Dermis blood vessel endothelial cell (primary cell): ENCODE measurements around the gene OSBP. TPM values are rescaled to one million over a fixed set of nuclear protein-coding genes. Genes with fewer than 3 reads are reported as not detected.
A peak's percentile ranks its signal among the peaks of the same experiment; 100 is the strongest.

Experiments used
- DNase-seq: peaks from one replicate; pipeline ENCODE4 v3.0.0; 2010
- total RNA-seq: library from RNA; depleted of rRNA; stranded (reverse); fragments of >200 nt; gene quantifications from 2 replicates; pipeline ENCODE4 v1.2.3, GENCODE V29; 2014

Gene OSBP
- total RNA-seq, 1 donor from 2014 or later, result 41.5 TPM

GRCh38 chr11:59601788-59602187 lies 13.8 kb downstream of the OSBP start:
- no peak for DNase-seq

GRCh38 chr11:59600636-59601035 lies 14.9 kb downstream of the OSBP start:
- no peak for DNase-seq

GRCh38 chr11:59600234-59600633 lies 15.3 kb downstream of the OSBP start:
- no peak for DNase-seq

GRCh38 chr11:59598961-59599360 lies 16.6 kb downstream of the OSBP start:
- no peak for DNase-seq

GRCh38 chr11:59584294-59584693 lies 31.3 kb downstream of the OSBP start:
- DNase-seq, result no peak

- DNase-seq, result no peak
Measured at GRCh38 chr11:59582006-59582405, 33.6 kb downstream of the OSBP start.

- no peak for DNase-seq
Measured at GRCh38 chr11:59578369-59578768, 37.2 kb downstream of the OSBP start.

- DNase-seq, result no peak
Measured at GRCh38 chr11:59575505-59575904, 40.1 kb downstream of the OSBP start.

GRCh38 chr11:59574932-59575502 lies 40.6 kb downstream of the OSBP start:
- DNase-seq, result no peak

GRCh38 chr11:59574467-59574866 lies 41.1 kb downstream of the OSBP start:
- no peak for DNase-seq

- no peak for DNase-seq
Measured at GRCh38 chr11:59573216-59573615, 42.4 kb downstream of the OSBP start.

- DNase-seq, result no peak
Measured at GRCh38 chr11:59572091-59572490, 43.5 kb downstream of the OSBP start.

- DNase-seq, result no peak
Measured at GRCh38 chr11:59562292-59562691, 53.3 kb downstream of the OSBP start.

GRCh38 chr11:59560702-59561473 lies 54.7 kb downstream of the OSBP start:
- DNase-seq, result peak; percentile 91

GRCh38 chr11:59560290-59560701 lies 55.3 kb downstream of the OSBP start:
- peak; percentile 86 for DNase-seq

- no peak for DNase-seq
Measured at GRCh38 chr11:59559886-59560285, 55.7 kb downstream of the OSBP start.

- no peak for DNase-seq
Measured at GRCh38 chr11:59558270-59558643, 57.3 kb downstream of the OSBP start.

GRCh38 chr11:59556917-59557348 lies 58.6 kb downstream of the OSBP start:
- DNase-seq, result peak; percentile 46

GRCh38 chr11:59556115-59556916 lies 59.3 kb downstream of the OSBP start:
- DNase-seq, result peak; percentile 77

GRCh38 chr11:59555601-59556114 lies 59.9 kb downstream of the OSBP start:
- no peak for DNase-seq

GRCh38 chr11:59553323-59553722 lies 62.3 kb downstream of the OSBP start:
- DNase-seq, result no peak

- no peak for DNase-seq
Measured at GRCh38 chr11:59552844-59553243, 62.7 kb downstream of the OSBP start.
